ENCODE measurements around the gene RPS4Y1.
A peak's percentile ranks its signal among the peaks of the same experiment; 100 is the strongest.

Gene RPS4Y1

DNA sequence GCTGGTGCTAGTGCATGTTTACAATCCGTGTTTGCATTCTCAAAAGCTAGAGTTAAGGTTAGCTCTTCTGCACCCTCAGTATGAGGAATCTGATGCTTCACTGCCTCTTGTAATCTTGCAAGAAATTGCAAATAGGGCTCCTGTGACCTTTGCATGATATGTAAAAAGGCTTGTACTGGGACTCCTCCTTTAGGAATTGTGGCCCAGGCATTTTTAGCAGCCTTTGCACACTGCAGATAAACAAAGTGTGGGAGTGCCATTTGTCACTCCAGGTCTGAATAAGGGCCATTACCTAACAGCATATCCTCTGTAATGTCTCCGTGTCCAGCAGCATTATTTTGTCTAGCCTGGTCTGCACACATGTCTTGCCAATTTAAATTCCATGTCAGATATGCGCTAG lies 44.5 kb downstream of the RPS4Y1 start:
- DNase-seq: no peak

DNA sequence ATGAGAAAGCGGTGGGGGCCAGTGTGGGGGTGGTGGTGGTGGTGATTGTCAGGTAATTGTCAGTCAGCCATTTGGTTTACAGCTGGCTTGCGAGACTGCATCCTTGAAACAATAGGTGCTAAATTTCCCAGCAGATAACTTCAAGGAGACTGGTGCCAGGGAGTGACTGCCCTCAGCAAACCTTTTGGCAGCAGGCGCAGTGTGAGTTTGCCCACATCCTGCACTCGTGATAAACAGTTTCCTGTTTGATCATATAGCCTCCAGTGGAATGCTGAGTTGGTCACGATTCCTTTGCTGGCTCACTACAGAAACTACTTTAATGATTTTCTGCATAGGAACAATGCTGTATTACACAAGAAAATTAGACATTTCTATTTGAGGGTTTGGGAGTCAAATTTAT lies 46.0 kb downstream of the RPS4Y1 start:
- DNase-seq: peak; percentile 65

DNA sequence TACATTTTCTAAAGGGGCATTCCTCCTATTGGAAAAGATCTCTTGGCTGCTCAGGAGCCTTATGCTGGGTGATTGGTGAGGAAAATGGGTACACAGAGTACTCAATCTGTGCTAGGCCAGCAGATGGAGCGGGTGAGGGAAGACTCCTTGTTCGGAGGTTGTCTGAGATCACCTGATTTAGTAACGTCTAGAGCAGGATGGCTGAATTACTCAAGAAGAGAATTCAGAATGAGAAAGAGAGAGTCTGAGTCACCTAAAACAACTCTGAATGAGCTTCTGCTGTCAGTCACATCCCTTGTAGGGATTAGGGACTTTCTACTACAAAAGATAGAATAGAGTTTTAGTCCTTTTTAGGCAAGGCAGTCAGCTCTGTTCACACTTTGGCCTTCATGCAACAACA lies 46.6 kb downstream of the RPS4Y1 start:
- DNase-seq: peak; percentile 28

DNA sequence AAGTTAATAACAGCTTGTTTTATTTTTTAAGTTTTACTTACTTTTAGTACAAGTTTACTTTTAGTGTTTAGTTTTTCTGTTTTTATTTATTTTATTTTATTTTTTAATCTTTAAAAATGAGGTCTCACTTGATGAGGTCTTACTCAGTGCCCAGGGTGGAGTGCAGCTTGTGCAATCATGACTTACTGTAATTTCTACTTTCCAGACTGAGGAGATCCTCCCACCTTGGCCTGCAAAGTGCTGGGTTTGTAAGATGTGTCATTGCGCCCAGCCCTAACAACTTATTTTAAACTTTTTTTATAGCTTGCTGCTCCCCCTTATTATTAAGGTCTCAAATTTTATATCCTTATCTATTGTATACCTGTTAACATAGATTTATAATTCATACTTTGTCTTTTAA lies 52.1 kb downstream of the RPS4Y1 start:
- no peak for DNase-seq

DNA sequence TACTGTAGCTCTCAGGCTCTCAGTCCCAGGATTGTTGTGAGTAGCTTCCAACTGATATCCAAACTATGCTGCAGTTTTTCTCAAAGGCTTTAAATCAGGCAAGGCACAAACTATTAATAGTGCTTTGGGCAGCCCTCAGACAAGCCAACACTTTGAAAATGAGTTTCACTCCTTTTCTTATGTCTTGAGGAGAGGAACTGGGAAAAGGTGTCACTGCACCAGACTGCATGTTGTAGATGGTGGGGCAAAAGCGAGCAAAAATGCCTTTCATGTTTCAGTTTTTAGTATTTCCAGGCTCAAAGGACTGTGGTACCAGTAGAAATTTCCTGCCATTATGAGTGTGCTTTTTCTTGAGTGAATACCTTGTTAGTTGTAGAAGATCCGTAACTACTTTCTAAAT lies 54.6 kb downstream of the RPS4Y1 start:
- DNase-seq: no peak

DNA sequence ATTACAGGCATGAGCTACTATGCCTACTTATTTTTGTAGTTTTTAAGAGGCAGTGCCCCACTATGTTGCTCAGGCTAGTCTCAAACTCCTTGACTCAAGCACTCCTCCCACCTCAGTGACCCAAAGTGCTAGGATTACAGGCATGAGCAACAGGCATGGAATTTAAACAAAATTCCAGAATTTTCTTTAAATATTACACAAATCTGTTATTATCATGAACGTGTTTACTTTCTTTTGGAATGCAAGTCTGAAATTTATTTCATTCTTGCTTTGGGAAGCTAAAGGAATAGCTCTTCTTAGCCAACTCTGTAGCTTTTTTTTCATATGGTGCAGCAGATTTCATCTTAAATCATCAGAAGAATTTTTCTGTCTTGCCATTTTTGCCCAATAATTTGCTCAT lies 66.0 kb downstream of the RPS4Y1 start:
- DNase-seq: peak; percentile 71

DNA sequence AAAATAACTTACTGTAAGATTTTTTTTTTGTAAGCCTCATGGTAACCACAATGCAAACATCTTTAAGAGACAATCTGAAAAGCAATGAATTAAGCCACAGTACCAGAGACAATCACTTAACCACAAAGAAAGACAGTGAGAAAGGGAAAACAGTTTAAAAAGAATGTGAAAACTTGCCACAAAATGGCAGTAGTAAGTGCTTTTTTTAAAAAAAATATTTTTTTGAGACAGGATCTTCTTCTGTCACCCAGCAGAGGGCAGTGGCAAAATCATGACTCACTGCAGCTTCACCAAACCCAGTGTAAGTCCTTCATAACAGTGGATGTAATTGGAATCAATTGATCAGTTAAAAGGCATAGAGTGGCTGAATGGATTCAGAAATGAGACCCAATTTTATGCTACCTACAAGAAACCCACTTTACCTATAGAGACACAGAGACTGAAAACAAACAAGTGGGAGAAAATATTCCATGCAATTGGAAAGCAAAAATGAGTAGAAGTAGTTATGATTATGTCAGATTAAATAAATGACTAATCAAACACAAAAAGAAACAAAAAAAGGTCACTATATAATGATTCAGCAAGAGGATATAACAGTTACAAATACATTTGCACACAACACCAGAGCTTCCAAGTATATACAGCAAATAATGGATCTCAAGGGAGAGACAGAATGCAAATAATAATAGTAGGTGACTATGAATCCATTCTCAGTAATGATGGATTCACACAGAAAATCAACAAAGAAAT lies 71.8 kb downstream of the RPS4Y1 start:
- peak; percentile 60 for DNase-seq

Data from fibroblast of skin of scalp (primary cell).